Hair follicle dermal papilla cell (primary cell): ENCODE results near the gene ABCA5. TPM values are rescaled to one million over a fixed set of nuclear protein-coding genes. Genes with fewer than 3 reads are reported as not detected.

Experiments
- small RNA-seq: library from RNA; depleted of rRNA; stranded (forward); fragments of <200 nt; gene quantifications from one replicate; pipeline ENCODE3, GENCODE V24; 2012
- total RNA-seq: library from RNA; depleted of rRNA; stranded (reverse); fragments of >200 nt; gene quantifications from 2 replicates; pipeline ENCODE4 v1.2.3, GENCODE V29; 2012

ABCA5 gene
- 52.0 and 62.8 TPM in 2 replicates for total RNA-seq

DNA sequence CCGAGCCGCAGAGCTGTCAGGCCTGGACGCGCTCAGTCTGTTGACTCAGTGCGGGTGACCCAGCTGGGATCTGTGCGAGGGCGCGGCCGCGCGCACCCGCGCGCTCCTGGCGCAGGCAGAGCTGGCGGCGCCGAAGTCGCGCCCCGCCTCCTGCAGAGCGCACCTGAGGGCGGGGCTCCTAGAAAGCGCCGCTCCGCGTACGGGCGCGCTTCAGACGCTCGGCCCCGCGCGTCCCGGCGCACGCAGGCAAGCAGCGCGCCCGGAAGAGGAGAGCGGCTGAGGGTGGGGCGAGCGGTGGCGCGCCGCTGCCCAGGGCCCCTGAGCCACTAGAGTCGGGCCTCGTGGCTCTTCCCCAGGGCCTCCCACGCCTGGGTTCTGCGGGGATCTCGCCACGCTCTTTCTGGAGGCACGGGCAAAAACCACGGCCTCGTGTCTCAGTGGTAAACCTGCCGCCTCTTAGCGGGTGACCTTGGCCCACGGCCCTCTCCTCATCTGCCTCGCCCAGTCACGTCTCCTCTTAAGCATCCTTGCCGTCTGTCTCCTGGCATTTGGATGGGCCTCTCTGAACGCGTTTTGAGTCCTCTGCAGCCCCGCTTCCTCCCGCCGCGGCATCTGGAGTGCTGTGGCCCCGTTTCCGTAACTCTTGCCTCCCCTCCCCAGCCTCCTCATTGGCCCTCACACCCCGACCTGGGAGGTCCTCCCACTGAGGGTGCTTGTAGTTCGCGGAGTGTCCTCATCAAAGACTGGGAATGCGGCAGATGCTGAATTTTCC, at the start of gene ABCA5:
TSS of gene ABCA5 (minus strand) at position 74 of the 772 bp plus-strand sequence. CDS start 12,718 bp downstream, outside the sequence.

DNA sequence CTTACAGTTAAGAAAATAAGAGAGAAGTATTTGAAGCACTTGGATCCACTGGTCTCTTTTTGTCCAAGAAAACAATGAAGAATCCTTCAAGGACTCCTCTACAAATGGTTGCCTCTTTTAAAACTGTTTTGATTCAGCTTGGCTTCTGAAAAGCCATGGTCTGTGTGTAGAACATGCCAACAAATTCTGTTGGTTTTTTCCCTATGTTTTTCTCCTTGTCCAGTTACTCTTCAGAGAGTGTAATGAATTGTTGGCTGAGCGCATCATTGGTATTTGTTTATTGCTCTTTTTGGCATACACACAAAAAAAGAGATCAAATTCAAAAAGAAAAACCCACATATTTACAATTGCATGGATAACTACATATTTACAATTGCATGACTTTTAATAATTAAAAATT, 98.4 kb downstream of the ABCA5 start, which contains the start of gene ABCA10:
TSS of gene ABCA10 (minus strand) at position 249 of the 400 bp plus-strand sequence. CDS start 3,466 bp downstream, outside the sequence.

Small RNAs within 50 kb of the gene (small RNA-seq; reads per million reads assigned to genes)
- not detected for gene RF00561
- gene SNRPGP4 = not detected

Other genes with a start within 250 kb of the ABCA5 start
- 27.1 and 28.6 TPM in 2 replicates for gene ABCA6, start 185.2 kb downstream of the ABCA5 start, total RNA-seq
- gene ABCA10, start 98.3 kb downstream of the ABCA5 start, total RNA-seq = 5.0 and 8.4 TPM in 2 replicates
- 39.3 and 41.0 TPM in 2 replicates for gene MAP2K6, start 87.6 kb upstream of the ABCA5 start, total RNA-seq